Endothelial cell of umbilical vein (primary cell): ENCODE data around the gene TXNDC17. TPM values are rescaled to one million over a fixed set of nuclear protein-coding genes. Genes with fewer than 3 reads are reported as not detected.

Experiments used
- BruUV-seq: library from RNA; stranded (reverse); fragments of 400-500 nt; replicated peaks from 2 replicates; lab custom pipeline; 2021; lab: Mats Ljungman, UMichigan
- CTCF ChIA-PET: fragments of 300-600, 350-600 bp; sonication (Branson Sonifier 250); formaldehyde crosslinking; loops from one replicate; lab custom pipeline; 2021; ENCODE audit warnings: antibody characterized with exemption, inconsistent platforms; lab: Charles Lee
- POLR2A ChIA-PET: fragments of 300-600, 350-600 bp; sonication (Branson Sonifier 250); formaldehyde crosslinking; loops from one replicate; lab custom pipeline; 2021; ENCODE audit warnings: antibody characterized with exemption, inconsistent platforms; lab: Charles Lee
- DNase-seq: peaks from one replicate; pipeline ENCODE4 v3.0.0-alpha.2; 2011; ENCODE audit warnings: low read depth, low spot score
- FAIRE-seq: peaks from 2 replicates; lab custom pipeline; 2011; peaks lifted over from hg19 to GRCh38; lab: Jason Lieb, UNC
- H2AFZ ChIP-seq: 2 replicates; pipeline ENCODE4 v1.6.0; 2012; ENCODE audit warnings: low read depth, low read length, control low read depth, inconsistent platforms
- H3K27ac ChIP-seq: 2 replicates; pipeline ENCODE4 v1.5.1; 2011; ENCODE audit warnings: low read depth, mild to moderate bottlenecking, control low read depth, low read length, moderate library complexity; ENCODE audit not compliant: insufficient read depth
- H3K27me3 ChIP-seq, 2 experiments: 2 replicates each; pipeline versions ENCODE4 v1.6.0 to v1.6.1; 2011; ENCODE audit warnings: low read length in 2 of 2, mixed read lengths in 1 of 2; ENCODE audit not compliant: control insufficient read depth in 2 of 2, insufficient read depth in 2 of 2
- H3K36me3 ChIP-seq, 2 experiments: 2 replicates in 1 of 2; 3 replicates in 1 of 2; pipeline ENCODE4 v1.5.1; 2011; ENCODE audit warnings: low read length in 2 of 2, mild to moderate bottlenecking in 1 of 2, moderate library complexity in 1 of 2; ENCODE audit not compliant: control insufficient read depth in 2 of 2, insufficient read depth in 2 of 2; ENCODE audit errors: extremely low read depth in 1 of 2
- H3K4me1 ChIP-seq: 3 replicates; pipeline ENCODE4 v1.5.1; 2011; ENCODE audit warnings: mild to moderate bottlenecking, low read length; ENCODE audit not compliant: control insufficient read depth, insufficient read depth; ENCODE audit errors: extremely low read depth
- H3K4me2 ChIP-seq: 2 replicates; pipeline ENCODE4 v1.6.1; 2011; ENCODE audit warnings: low read length, control low read depth, mixed read lengths; ENCODE audit not compliant: insufficient read depth
- H3K4me3 ChIP-seq, 3 experiments: fragments of 200-600 bp in 1 of 3; sonication (generic), shearing (Covaris generic) in 1 of 3; replicated peaks in 1 of 3; 2 replicates each; pipeline ENCODE4 v1.5.1; 2011 to 2016; ENCODE audit warnings: control low read depth in 3 of 3, low read length in 3 of 3, mild to moderate bottlenecking in 2 of 3, inconsistent platforms in 1 of 3, low read depth in 1 of 3, moderate library complexity in 1 of 3; ENCODE audit not compliant: insufficient read depth in 1 of 3
- H3K79me2 ChIP-seq: 2 replicates; pipeline ENCODE4 v1.6.0; 2012; ENCODE audit warnings: low read length, inconsistent platforms; ENCODE audit not compliant: control insufficient read depth, insufficient read depth
- H3K9ac ChIP-seq: replicated peaks from 2 replicates; pipeline ENCODE3; 2011; ENCODE audit warnings: low read length, control low read depth; ENCODE audit not compliant: insufficient read depth; ENCODE audit errors: extremely low read depth
- H3K9me1 ChIP-seq: replicated peaks from 3 replicates; pipeline ENCODE4 v1.6.0; 2011; ENCODE audit warnings: mild to moderate bottlenecking, low read length; ENCODE audit not compliant: control insufficient read depth, insufficient read depth; ENCODE audit errors: extremely low read depth
- H3K9me3 ChIP-seq: replicated peaks from 2 replicates; pipeline ENCODE4 v1.5.1; 2012; ENCODE audit warnings: low read length, inconsistent platforms; ENCODE audit not compliant: control insufficient read depth, insufficient read depth
- H4K20me1 ChIP-seq: replicated peaks from 2 replicates; pipeline ENCODE3; 2011; ENCODE audit warnings: mild to moderate bottlenecking, low read length; ENCODE audit not compliant: control insufficient read depth, insufficient read depth; ENCODE audit errors: extremely low read depth
- EZH2 ChIP-seq: IDR thresholded peaks from 2 replicates; pipeline ENCODE4 v1.6.1; 2012; ENCODE audit warnings: borderline replicate concordance, low read depth, mild to moderate bottlenecking, moderate library complexity, low read length, inconsistent platforms; ENCODE audit not compliant: severe bottlenecking
- FOS ChIP-seq: IDR thresholded peaks from 2 replicates; pipeline ENCODE4 v1.6.1; 2011; ENCODE audit warnings: mild to moderate bottlenecking, low read length, moderate library complexity, borderline replicate concordance; ENCODE audit not compliant: insufficient read depth
- GATA2 ChIP-seq: IDR thresholded peaks from 2 replicates; pipeline ENCODE4 v1.7.0; 2011; ENCODE audit warnings: low read depth, mild to moderate bottlenecking, moderate library complexity, mixed read lengths, low read length; ENCODE audit not compliant: insufficient read length, insufficient read depth
- JUN ChIP-seq: IDR thresholded peaks from 2 replicates; pipeline ENCODE4 v1.6.1; 2011; ENCODE audit warnings: borderline replicate concordance, low read depth; ENCODE audit not compliant: insufficient read length, insufficient read depth
- MYC ChIP-seq: IDR thresholded peaks from one replicate; pipeline ENCODE4 v1.6.1; 2011; ENCODE audit warnings: mild to moderate bottlenecking, low read depth, low read length
- POLR2A ChIP-seq: IDR thresholded peaks from 2 replicates; pipeline ENCODE4 v1.6.1; 2012; ENCODE audit warnings: low read depth, mild to moderate bottlenecking, control low read depth, low read length
- POLR2AphosphoS5 ChIP-seq: IDR thresholded peaks from 2 replicates; pipeline ENCODE4 v1.6.1; 2012; ENCODE audit warnings: low read depth, mild to moderate bottlenecking, control low read depth, low read length, moderate library complexity; ENCODE audit not compliant: insufficient read depth
- dilution Hi-C: fragments of 300-500 bp; cut with MboI; formaldehyde crosslinking; loops from one replicate; pipeline ENCODE4 v1.15.0; 2019; ENCODE audit warnings: low sequenced_read_pairs; ENCODE audit not compliant: extremely low pct_ligation_motif_present
- intact Hi-C: fragments of 100-400 bp; cut with micrococcal nuclease; formaldehyde crosslinking; loops from one replicate; pipeline ENCODE4 v1.10.0; 2022
- polyA plus RNA-seq, 4 experiments: library from polyadenylated mRNA; depleted of rRNA in 3 of 4; stranded (reverse) in 3 of 4; unstranded in 1 of 4; fragments of >200 nt; gene quantifications; 2 replicates each; pipeline versions ENCODE4 v1.2.1 to v1.2.3, GENCODE V29; 2011 to 2012; ENCODE audit warnings: missing spikeins in 1 of 4
- total RNA-seq: library from RNA; stranded (reverse); gene quantifications from 2 replicates; pipeline ENCODE4 v1.2.3, GENCODE V29; 2021
- TF ChIP-seq, protein P1 (sequence below), 2 donors: IDR thresholded peaks; 1 replicate in 1 of 2; 2 replicates in 1 of 2; pipeline ENCODE4 v1.5.1; 2011; ENCODE audit warnings: low read length in 2 of 2, mild to moderate bottlenecking in 2 of 2, moderate library complexity in 2 of 2, control low read depth in 1 of 2, inconsistent platforms in 1 of 2, low read depth in 1 of 2; ENCODE audit not compliant: insufficient read depth in 1 of 2; ENCODE audit errors: extremely low read depth in 1 of 2
- TF ChIP-seq, protein P2 (sequence below): IDR thresholded peaks from 2 replicates; pipeline ENCODE4 v1.6.1; 2011; ENCODE audit not compliant: insufficient read depth, insufficient read length

Gene TXNDC17
- total and polyA plus RNA-seq, 2 donors (not counting 3 experiments of a cell fraction or from before 2014, with no cell fraction given) = 101 to 297 TPM

DNA sequence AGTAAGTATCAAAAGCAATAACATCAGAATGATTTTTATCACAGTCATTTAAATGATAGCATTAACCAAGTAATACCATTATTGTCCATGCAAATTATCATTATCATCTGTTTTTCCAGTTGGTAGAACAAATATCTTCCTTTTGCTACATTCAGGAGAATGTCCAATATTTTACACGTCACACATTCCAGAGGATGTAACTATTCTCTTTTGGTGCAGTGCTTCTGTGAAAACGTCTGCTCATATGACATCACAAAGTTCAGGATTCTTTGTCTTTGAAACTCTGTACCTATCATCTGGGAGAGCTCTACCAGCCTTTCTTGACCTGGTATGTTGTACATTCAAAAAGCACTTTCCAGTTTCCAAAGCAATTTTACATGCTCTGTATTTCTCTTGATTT is 44.3 kb upstream of the TXNDC17 start:
- BruUV-seq = no TSS peak
- CTCF ChIA-PET = interaction anchor here (5.6 kb wide), 1 partner anchor 124 kb away, joined by 39 read pairs; no protein-coding TSS in a partner anchor
- no peak overlapping the region for H3K4me3 ChIP-seq
- H2AFZ ChIP-seq = no peak overlapping the region
- H3K27ac ChIP-seq = no peak overlapping the region
- H3K79me2 ChIP-seq = no peaks in the 10 kb centered on the region
- no peak for DNase-seq
- no peaks in the 10 kb centered on the region for H4K20me1 ChIP-seq
- intact Hi-C loops = no loop called here
- H3K36me3 ChIP-seq = peaks cover 4 to 26% of the 10 kb centered on the region in 2 experiments
- no peak for TF ChIP-seq JUN
- no peak for TF ChIP-seq MYC
- TF ChIP-seq FOS = no peak
- no peak for TF ChIP-seq GATA2
- TF ChIP-seq POLR2AphosphoS5 = no peak
- no peak for TF ChIP-seq EZH2
- TF ChIP-seq, protein P1, sequence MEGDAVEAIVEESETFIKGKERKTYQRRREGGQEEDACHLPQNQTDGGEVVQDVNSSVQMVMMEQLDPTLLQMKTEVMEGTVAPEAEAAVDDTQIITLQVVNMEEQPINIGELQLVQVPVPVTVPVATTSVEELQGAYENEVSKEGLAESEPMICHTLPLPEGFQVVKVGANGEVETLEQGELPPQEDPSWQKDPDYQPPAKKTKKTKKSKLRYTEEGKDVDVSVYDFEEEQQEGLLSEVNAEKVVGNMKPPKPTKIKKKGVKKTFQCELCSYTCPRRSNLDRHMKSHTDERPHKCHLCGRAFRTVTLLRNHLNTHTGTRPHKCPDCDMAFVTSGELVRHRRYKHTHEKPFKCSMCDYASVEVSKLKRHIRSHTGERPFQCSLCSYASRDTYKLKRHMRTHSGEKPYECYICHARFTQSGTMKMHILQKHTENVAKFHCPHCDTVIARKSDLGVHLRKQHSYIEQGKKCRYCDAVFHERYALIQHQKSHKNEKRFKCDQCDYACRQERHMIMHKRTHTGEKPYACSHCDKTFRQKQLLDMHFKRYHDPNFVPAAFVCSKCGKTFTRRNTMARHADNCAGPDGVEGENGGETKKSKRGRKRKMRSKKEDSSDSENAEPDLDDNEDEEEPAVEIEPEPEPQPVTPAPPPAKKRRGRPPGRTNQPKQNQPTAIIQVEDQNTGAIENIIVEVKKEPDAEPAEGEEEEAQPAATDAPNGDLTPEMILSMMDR (IDR thresholded peaks at IDR 0.05; ENCODE audit: extremely low read depth in 1 of 2, insufficient read depth in 1 of 2, low read depth in 1 of 2, low read length in 2 of 2) = no peak
- TF ChIP-seq POLR2A = no peak
- TF ChIP-seq, protein P2, sequence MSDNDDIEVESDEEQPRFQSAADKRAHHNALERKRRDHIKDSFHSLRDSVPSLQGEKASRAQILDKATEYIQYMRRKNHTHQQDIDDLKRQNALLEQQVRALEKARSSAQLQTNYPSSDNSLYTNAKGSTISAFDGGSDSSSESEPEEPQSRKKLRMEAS = no peak
- H3K4me2 ChIP-seq = no peak overlapping the region
- H3K9ac ChIP-seq = no peak overlapping the region
- no peaks in the 10 kb centered on the region for H3K9me1 ChIP-seq
- no peaks in the 10 kb centered on the region for H3K27me3 ChIP-seq
- dilution Hi-C loops = no loop called here
- POLR2A ChIA-PET = no interaction called here
- FAIRE-seq = no peak
- no peaks in the 10 kb centered on the region for H3K9me3 ChIP-seq
- H3K4me1 ChIP-seq = no peaks in the 10 kb centered on the region
